Uterus (tissue), 4 donors: ENCODE measurements around the gene PIWIL4. TPM values are rescaled to one million over a fixed set of nuclear protein-coding genes. Genes with fewer than 3 reads are reported as not detected.

Experiments used
- DNase-seq, 2 donors: peaks; one replicate each; pipeline ENCODE4 v3.0.0-alpha.2; 2019 to 2020
- H3K27ac ChIP-seq, 2 donors: fragments of 200-600 bp; sonication (generic); 1 replicate in 1 of 2; 2 replicates in 1 of 2; pipeline ENCODE4 v1.5.1; 2016 to 2018
- H3K27me3 ChIP-seq, 2 donors: fragments of 200-600 bp; sonication (generic); one replicate each; pipeline ENCODE4 v1.5.1; 2018 to 2019; ENCODE audit warnings: control low read depth in 1 of 2
- H3K36me3 ChIP-seq, 2 donors: fragments of 200-600 bp; sonication (generic); one replicate each; pipeline ENCODE4 v1.5.1; 2019; ENCODE audit warnings: control low read depth in 1 of 2
- H3K4me1 ChIP-seq, 2 donors: fragments of 200-600 bp; sonication (generic); one replicate each; pipeline ENCODE4 v1.5.1; 2018 to 2019; ENCODE audit warnings: control low read depth in 1 of 2
- H3K4me3 ChIP-seq, 2 donors: fragments of 200-600 bp; sonication (generic); 1 replicate in 1 of 2; 2 replicates in 1 of 2; pipeline ENCODE4 v1.5.1; 2018 to 2019; ENCODE audit warnings: mild to moderate bottlenecking in 1 of 2
- H3K9me3 ChIP-seq, 2 donors: fragments of 200-600 bp; sonication (generic); one replicate each; pipeline ENCODE4 v1.5.1; 2019; ENCODE audit warnings: control low read depth in 1 of 2
- POLR2A ChIP-seq, 2 donors: fragments of 450-650 bp; IDR thresholded peaks; one replicate each; pipeline ENCODE4 v1.6.1; 2016; ENCODE audit warnings: antibody characterized with exemption in 2 of 2, mild to moderate bottlenecking in 1 of 2, moderate library complexity in 1 of 2
- intact Hi-C: fragments of 100-400 bp; cut with DNase I; formaldehyde crosslinking; loops from one replicate; pipeline ENCODE4 v1.15.1; 2023; ENCODE audit warnings: low total_unique reads
- total RNA-seq, 4 donors: library from RNA; depleted of rRNA in 3 of 4; stranded (reverse); fragments of >200 nt in 3 of 4; gene quantifications; one replicate each; pipeline versions ENCODE4 v1.1.0 to v1.2.4, GENCODE V29; 2014 to 2023
- TF ChIP-seq, protein P1 (sequence below), 4 experiments: fragments of 200-600 bp in 2 of 4; fragments of 450-650 bp in 2 of 4; sonication (generic) in 2 of 4; IDR thresholded peaks; one replicate each; pipeline ENCODE4 v1.5.1; 2016 to 2019; ENCODE audit warnings: antibody characterized with exemption in 4 of 4, mild to moderate bottlenecking in 2 of 4, moderate library complexity in 1 of 4
- donor health status: DM: yes; HTN: yes; CAD: no.

Gene PIWIL4
- total RNA-seq, 4 donors from 2014 or later = 5.1 to 9.0 (median 6.8) TPM

DNA sequence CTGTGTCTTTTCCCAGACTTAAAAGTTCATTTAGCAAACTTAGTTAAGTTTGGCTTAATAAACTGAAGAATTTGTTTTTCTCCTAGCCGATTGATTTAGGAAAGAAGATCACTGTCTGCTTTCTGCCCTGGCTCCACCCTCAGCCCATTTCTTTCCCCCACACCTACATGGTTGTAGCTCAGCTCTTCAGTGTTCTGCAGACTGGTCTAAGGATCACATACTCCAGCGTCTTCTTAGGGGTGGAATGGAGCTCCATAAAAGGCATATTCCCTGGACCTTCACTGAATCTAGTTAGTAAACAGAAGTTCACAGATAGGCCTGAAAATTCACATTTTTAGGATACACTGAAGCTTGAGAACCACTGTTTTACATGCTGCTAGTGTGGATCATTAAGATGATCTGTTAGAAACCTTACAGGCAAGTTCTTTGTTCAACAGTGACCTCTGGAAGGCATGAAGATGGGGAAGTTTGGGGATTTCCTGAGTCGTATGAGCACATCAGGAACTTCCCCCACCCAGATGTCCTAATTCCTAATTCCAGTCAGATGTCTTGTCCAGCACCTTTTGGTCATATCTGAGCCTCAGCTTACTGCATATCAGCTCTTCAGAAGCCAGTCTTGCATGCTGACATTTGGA is 16.8 kb downstream of the PIWIL4 start:
- Histone ChIP-seq H3K4me1 (no peaks in the 10 kb centered on the region), H3K27me3 (no peaks in the 10 kb centered on the region), H3K27ac (no peak overlapping the region), H3K9me3 (no peaks in the 10 kb centered on the region), H3K36me3 (no peaks in the 10 kb centered on the region), H3K4me3 (no peak overlapping the region)
- intact Hi-C loops = loop anchor here (10.0 kb wide), 1 partner anchor 69 kb away; the partner anchor contains the start of gene C11orf97
- no peak for DNase-seq
- TF ChIP-seq, protein P1, sequence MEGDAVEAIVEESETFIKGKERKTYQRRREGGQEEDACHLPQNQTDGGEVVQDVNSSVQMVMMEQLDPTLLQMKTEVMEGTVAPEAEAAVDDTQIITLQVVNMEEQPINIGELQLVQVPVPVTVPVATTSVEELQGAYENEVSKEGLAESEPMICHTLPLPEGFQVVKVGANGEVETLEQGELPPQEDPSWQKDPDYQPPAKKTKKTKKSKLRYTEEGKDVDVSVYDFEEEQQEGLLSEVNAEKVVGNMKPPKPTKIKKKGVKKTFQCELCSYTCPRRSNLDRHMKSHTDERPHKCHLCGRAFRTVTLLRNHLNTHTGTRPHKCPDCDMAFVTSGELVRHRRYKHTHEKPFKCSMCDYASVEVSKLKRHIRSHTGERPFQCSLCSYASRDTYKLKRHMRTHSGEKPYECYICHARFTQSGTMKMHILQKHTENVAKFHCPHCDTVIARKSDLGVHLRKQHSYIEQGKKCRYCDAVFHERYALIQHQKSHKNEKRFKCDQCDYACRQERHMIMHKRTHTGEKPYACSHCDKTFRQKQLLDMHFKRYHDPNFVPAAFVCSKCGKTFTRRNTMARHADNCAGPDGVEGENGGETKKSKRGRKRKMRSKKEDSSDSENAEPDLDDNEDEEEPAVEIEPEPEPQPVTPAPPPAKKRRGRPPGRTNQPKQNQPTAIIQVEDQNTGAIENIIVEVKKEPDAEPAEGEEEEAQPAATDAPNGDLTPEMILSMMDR (IDR thresholded peaks at IDR 0.05) = no peak
- TF ChIP-seq POLR2A (IDR thresholded peaks at IDR 0.05) = no peak

DNA sequence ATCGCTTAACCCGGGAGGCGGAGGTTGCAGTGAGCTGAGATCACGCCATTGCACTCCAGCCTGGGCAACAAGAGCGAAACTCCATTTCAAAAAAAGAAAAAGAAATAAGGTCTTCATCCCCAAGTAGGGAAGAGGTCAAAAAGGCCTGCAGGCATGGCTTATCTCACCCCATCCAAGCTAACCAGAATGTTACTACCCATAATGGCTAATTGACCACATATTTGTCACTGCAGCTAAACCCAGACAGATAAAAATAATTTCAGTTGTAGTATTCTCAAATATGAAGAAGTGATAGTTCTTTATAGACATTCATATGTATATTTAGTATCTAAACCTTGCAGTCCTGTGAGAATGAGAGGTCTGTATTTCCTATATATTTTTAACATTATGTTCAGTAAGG is 17.8 kb downstream of the PIWIL4 start:
- DNase-seq = no peak
- Histone ChIP-seq H3K36me3 (no peaks in the 10 kb centered on the region), H3K9me3 (no peaks in the 10 kb centered on the region), H3K27ac (no peak overlapping the region), H3K27me3 (no peaks in the 10 kb centered on the region), H3K4me3 (no peak overlapping the region), H3K4me1 (no peaks in the 10 kb centered on the region)
- intact Hi-C loops = loop anchor here (10.0 kb wide), 1 partner anchor 70 kb away; the partner anchor contains the start of gene C11orf97
- no peak for TF ChIP-seq POLR2A (IDR thresholded peaks at IDR 0.05)
- TF ChIP-seq, protein P1 (IDR thresholded peaks at IDR 0.05) = no peak

- Histone ChIP-seq H3K27ac (no peak overlapping the region), H3K36me3 (no peaks in the 10 kb centered on the region), H3K4me1 (no peaks in the 10 kb centered on the region), H3K27me3 (no peaks in the 10 kb centered on the region), H3K4me3 (no peak overlapping the region), H3K9me3 (no peaks in the 10 kb centered on the region)
- no peak for DNase-seq
- TF ChIP-seq POLR2A (IDR thresholded peaks at IDR 0.05) = no peak
- TF ChIP-seq, protein P1 (IDR thresholded peaks at IDR 0.05) = no peak
- intact Hi-C loops = loop anchor here (10.0 kb wide), 1 partner anchor 71 kb away; the partner anchor contains the start of gene C11orf97
Measured at GRCh38 chr11:94585399-94585798, 18.2 kb downstream of the PIWIL4 start.

DNA sequence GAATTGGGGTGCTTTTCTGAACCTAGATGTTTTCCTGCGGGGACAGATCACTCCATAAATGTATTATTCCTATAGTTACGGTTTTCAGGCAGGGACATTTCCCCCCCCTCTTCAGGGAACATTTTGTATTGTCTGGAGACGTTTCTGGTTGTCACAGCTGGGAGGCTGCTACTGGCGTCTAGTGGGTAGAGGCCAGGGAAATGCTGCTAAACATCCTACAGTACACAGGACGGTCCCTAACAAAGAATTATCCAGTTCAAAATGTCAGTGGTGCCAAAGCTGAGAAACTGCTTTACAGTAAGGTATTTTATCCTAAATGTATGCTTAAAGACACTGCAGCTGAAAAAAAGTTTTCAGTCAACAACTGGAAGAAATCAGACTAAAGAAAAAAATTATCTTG is 19.4 kb downstream of the PIWIL4 start:
- intact Hi-C loops = loop anchor here (10.0 kb wide), 1 partner anchor 72 kb away; the partner anchor contains the start of gene C11orf97
- Histone ChIP-seq H3K27me3 (no peaks in the 10 kb centered on the region), H3K4me3 (no peak overlapping the region), H3K27ac (no peak overlapping the region), H3K36me3 (no peaks in the 10 kb centered on the region), H3K4me1 (no peaks in the 10 kb centered on the region), H3K9me3 (no peaks in the 10 kb centered on the region)
- DNase-seq = no peak
- TF ChIP-seq, protein P1 (IDR thresholded peaks at IDR 0.05) = no peak
- no peak for TF ChIP-seq POLR2A (IDR thresholded peaks at IDR 0.05)

DNA sequence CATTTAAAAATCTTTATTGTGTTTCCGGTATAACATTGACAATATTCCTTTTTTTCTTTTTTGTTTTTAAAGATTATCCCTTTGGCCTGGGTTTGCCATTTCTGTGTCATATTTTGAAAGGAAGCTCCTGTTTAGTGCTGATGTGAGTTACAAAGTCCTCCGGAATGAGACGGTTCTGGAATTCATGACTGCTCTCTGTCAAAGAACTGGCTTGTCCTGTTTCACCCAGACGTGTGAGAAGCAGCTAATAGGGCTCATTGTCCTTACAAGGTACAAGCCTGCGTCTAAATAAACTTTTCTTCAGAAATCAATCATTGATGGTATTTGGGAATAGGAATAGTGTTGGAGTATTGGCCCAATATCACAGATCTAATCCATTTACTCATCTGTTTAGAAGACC is 19.8 kb downstream of the PIWIL4 start:
- Histone ChIP-seq H3K36me3 (no peaks in the 10 kb centered on the region), H3K27me3 (no peaks in the 10 kb centered on the region), H3K4me1 (no peaks in the 10 kb centered on the region), H3K27ac (no peak overlapping the region), H3K4me3 (no peak overlapping the region), H3K9me3 (no peaks in the 10 kb centered on the region)
- intact Hi-C loops = loop anchor here (10.0 kb wide), 1 partner anchor 72 kb away; the partner anchor contains the start of gene C11orf97
- no peak for TF ChIP-seq POLR2A (IDR thresholded peaks at IDR 0.05)
- TF ChIP-seq, protein P1 (IDR thresholded peaks at IDR 0.05) = no peak
- no peak for DNase-seq
